ENCODE results near the gene SCNM1.
"Not testable (repeated sequence)": the region's sequence is repeated elsewhere in the genome, so short reads cannot be mapped to it uniquely, and the experiment has no call there.

SCNM1 gene

GRCh38 chr1:151193856-151194255 lies 27.9 kb downstream of the SCNM1 start:
- DNase-seq = no peak

- peak; percentile 15 for DNase-seq
Measured at GRCh38 chr1:151194894-151195594, 29.1 kb downstream of the SCNM1 start.

- DNase-seq = peak; percentile 92
Measured at GRCh38 chr1:151196292-151196800, 30.4 kb downstream of the SCNM1 start.

GRCh38 chr1:151197863-151198253 lies 31.9 kb downstream of the SCNM1 start:
- peak; percentile 41 for DNase-seq

GRCh38 chr1:151198254-151199127 lies 32.5 kb downstream of the SCNM1 start, which contains the start of gene PIP5K1A:
Gene PIP5K1A, plus strand, starts transcription at chr1:151198552. Its CDS starts 445 bp downstream, at chr1:151198997.
- DNase-seq = peak; percentile 99

- peak; percentile 22 for DNase-seq
Measured at GRCh38 chr1:151199873-151200581, 34.1 kb downstream of the SCNM1 start.

GRCh38 chr1:151205381-151205965 lies 39.5 kb downstream of the SCNM1 start:
- DNase-seq = not testable (repeated sequence)

GRCh38 chr1:151210830-151211229 lies 44.9 kb downstream of the SCNM1 start:
- no peak for DNase-seq

GRCh38 chr1:151211972-151212705 lies 46.2 kb downstream of the SCNM1 start:
- DNase-seq = peak; percentile 20

- DNase-seq = peak; percentile 35
Measured at GRCh38 chr1:151213560-151213959, 47.6 kb downstream of the SCNM1 start.

Data from hematopoietic multipotent progenitor cell treated with erythropoietin and hydrocortisone succinate and interleukin-3 and kit ligand, for 4 days (in vitro differentiated cells).